HepG2 (cell line): ENCODE measurements around the gene SAC3D1. TPM values are rescaled to one million over a fixed set of nuclear protein-coding genes. Genes with fewer than 3 reads are reported as not detected.

ENCODE experiments used
- DRAP1 ChIP-seq: IDR thresholded peaks from 2 replicates; pipeline ENCODE4 v1.6.1; 2016; ENCODE audit warnings: missing genetic modification reagents, missing compliant biosample characterization
- FOXO4 ChIP-seq: sonication (generic); formaldehyde crosslinking; conservative IDR thresholded peaks from 2 replicates; pipeline ENCODE4 v1.8.1; 2023; ENCODE audit warnings: missing genetic modification reagents
- HMG20B ChIP-seq: conservative IDR thresholded peaks from 2 replicates; pipeline ENCODE4 v1.6.1; 2016; ENCODE audit warnings: missing genetic modification reagents, missing compliant biosample characterization
- KDM5A ChIP-seq: fragments of 200-600 bp; sonication (generic); IDR thresholded peaks from 2 replicates; pipeline ENCODE4 v1.7.0; 2018; ENCODE audit warnings: antibody characterized with exemption, mild to moderate bottlenecking, low read length, borderline replicate concordance
- KLF16 ChIP-seq, 2 experiments: sonication (generic) in 1 of 2; formaldehyde crosslinking in 1 of 2; IDR thresholded peaks; 2 replicates each; pipeline versions ENCODE4 v1.6.1 to v1.8.0; 2016 to 2023; ENCODE audit warnings: missing genetic modification reagents in 2 of 2, missing compliant biosample characterization in 1 of 2
- MAFF ChIP-seq: IDR thresholded peaks from 2 replicates; pipeline ENCODE4 v1.6.1; 2011; ENCODE audit warnings: low read depth, low read length, improper control_type of control experiment
- MIER3 ChIP-seq: IDR thresholded peaks from 2 replicates; pipeline ENCODE4 v1.6.1; 2016; ENCODE audit warnings: missing compliant biosample characterization, borderline replicate concordance
- MTA3 ChIP-seq: sonication (generic); formaldehyde crosslinking; IDR thresholded peaks from 2 replicates; pipeline ENCODE4 v1.4.0; 2020; ENCODE audit warnings: missing genetic modification reagents
- PAF1 ChIP-seq: IDR thresholded peaks from 2 replicates; pipeline ENCODE4 v1.6.1; 2016; ENCODE audit warnings: missing genetic modification reagents, missing compliant biosample characterization
- THAP11 ChIP-seq: IDR thresholded peaks from 2 replicates; pipeline ENCODE4 v1.6.1; 2016; ENCODE audit warnings: missing biosample characterization, missing genetic modification reagents
- ZBTB14 ChIP-seq: sonication (generic); formaldehyde crosslinking; IDR thresholded peaks from 2 replicates; pipeline ENCODE4 v1.4.0; 2020; ENCODE audit warnings: missing genetic modification reagents
- ZNF280D ChIP-seq: sonication (generic); formaldehyde crosslinking; IDR thresholded peaks from 2 replicates; pipeline ENCODE4 v1.5.1; 2020; ENCODE audit warnings: mild to moderate bottlenecking, missing genetic modification reagents
- ZNF34 ChIP-seq: sonication (generic); formaldehyde crosslinking; IDR thresholded peaks from 2 replicates; pipeline ENCODE4 v1.4.0; 2020; ENCODE audit warnings: mild to moderate bottlenecking, missing genetic modification reagents, borderline replicate concordance
- ZNF713 ChIP-seq: sonication (generic); formaldehyde crosslinking; IDR thresholded peaks from 2 replicates; pipeline ENCODE4 v1.4.0; 2020; ENCODE audit warnings: mild to moderate bottlenecking, missing genetic modification reagents
- ZNF788 ChIP-seq: sonication (generic); formaldehyde crosslinking; IDR thresholded peaks from 2 replicates; pipeline ENCODE4 v1.5.0; 2020; ENCODE audit warnings: mild to moderate bottlenecking, missing genetic modification reagents, borderline replicate concordance
- polyA plus RNA-seq, 8 experiments: library from polyadenylated mRNA; depleted of rRNA in 3 of 8; stranded (reverse) in 7 of 8; unstranded in 1 of 8; fragments of >200 nt; fragmentation: Illumina TruSeq in 4 of 8; extraction: Trizol in 4 of 8; gene quantifications; 2 replicates each; pipeline versions ENCODE4 v1.2.1 to v1.2.3, GENCODE V29; 2011 to 2016; ENCODE audit warnings: low read depth in 4 of 8, missing spikeins in 1 of 8, mixed read lengths in 1 of 8; ENCODE audit not compliant: insufficient read depth in 1 of 8
- total RNA-seq, 5 experiments: library from RNA; depleted of rRNA; stranded (reverse); fragments of >200 nt; fragmentation: Illumina TruSeq; extraction: Trizol; gene quantifications; 2 replicates each; pipeline ENCODE4 v1.2.3, GENCODE V29; 2016; ENCODE audit warnings: low read depth in 1 of 5

SAC3D1 gene
- total and polyA plus RNA-seq, 2 of the 13 experiments (the other 11 are each of a cell fraction or from before 2014, with no cell fraction given), result 7.4 to 36.3 TPM

GRCh38 chr11:64998141-64998540, 42.9 kb upstream of the SAC3D1 start (continued):
- TF ChIP-seq ZNF280D (CRISPR knock-in tag) (no peak), HMG20B (0 out of 2 replicates have a peak, but pooled peaks have one; percentile 53), THAP11 (CRISPR knock-in tag) (peak; percentile 83), MTA3 (CRISPR knock-in tag) (no peak), MIER3 (CRISPR knock-in tag) (peak; percentile 38; the same call in 1 of the 2 replicates), ZNF788 (CRISPR knock-in tag) (no peak), FOXO4 (no peak), DRAP1 (CRISPR knock-in tag) (peak; percentile 37; the same call in 1 of the 2 replicates), MAFF (peak; percentile 9; the same call in 1 of the 2 replicates), ZNF713 (no peak), ZBTB14 (no peak), KLF16 (CRISPR knock-in tag; IDR thresholded peaks at IDR 0.05) (peak in 1 of 2 experiments; percentile 50; a peak in 1 of 4 replicates), PAF1 (CRISPR knock-in tag) (no peak), ZNF34 (CRISPR knock-in tag) (no peak), KDM5A (peak; percentile 30; the same call in 1 of the 2 replicates)
